ENCODE results near the gene CD180. TPM values are rescaled to one million over a fixed set of nuclear protein-coding genes. Genes with fewer than 3 reads are reported as not detected.
"Not testable (repeated sequence)": the region's sequence is repeated elsewhere in the genome, so short reads cannot be mapped to it uniquely, and the experiment has no call there.

The CD180 gene
- total RNA-seq, 4 donors from 2014 or later, result 1.2 to 9.2 (median 2.5) TPM

GRCh38 chr5:67181648-67182221 lies 14.9 kb downstream of the CD180 start:
- ATAC-seq (ENCODE audit: low FRiP score) (no peak), DNase-seq (ENCODE audit: low spot score) (no peak)
- TF ChIP-seq CTCF (IDR thresholded peaks at IDR 0.05), result no peak

- ATAC-seq (ENCODE audit: low FRiP score), result no peak
- DNase-seq (ENCODE audit: low spot score), result no peak
- TF ChIP-seq CTCF (IDR thresholded peaks at IDR 0.05), result no peak
These were observed 16.8 kb downstream of the CD180 start for GRCh38 chr5:67179697-67180361.

GRCh38 chr5:67178966-67179365 lies 17.6 kb downstream of the CD180 start:
- no peak for TF ChIP-seq CTCF (IDR thresholded peaks at IDR 0.05)
- ATAC-seq (ENCODE audit: low FRiP score), result no peak
- no peak for DNase-seq (ENCODE audit: low spot score)

GRCh38 chr5:67178085-67178484 lies 18.5 kb downstream of the CD180 start:
- ATAC-seq (ENCODE audit: low FRiP score) (no peak), DNase-seq (ENCODE audit: low spot score) (no peak)
- no peak for TF ChIP-seq CTCF (IDR thresholded peaks at IDR 0.05)

GRCh38 chr5:67176936-67177335 lies 19.7 kb downstream of the CD180 start:
- ATAC-seq (ENCODE audit: low FRiP score) (no peak), DNase-seq (ENCODE audit: low spot score) (no peak)
- no peak for TF ChIP-seq CTCF (IDR thresholded peaks at IDR 0.05)

GRCh38 chr5:67173959-67174358 lies 22.6 kb downstream of the CD180 start:
- TF ChIP-seq CTCF (IDR thresholded peaks at IDR 0.05), result no peak
- no peak for ATAC-seq (ENCODE audit: low FRiP score)
- no peak for DNase-seq (ENCODE audit: low spot score)

- not testable (repeated sequence) for ATAC-seq (ENCODE audit: low FRiP score); DNase-seq (ENCODE audit: low spot score)
These were observed 23.2 kb downstream of the CD180 start for GRCh38 chr5:67173351-67173750.
